GM19397 (cell line): Measurements from ENCODE around the gene IL1RL2.
A peak's percentile ranks its signal among the peaks of the same experiment; 100 is the strongest.

ENCODE experiments used
- ATAC-seq: cut with Tn5 transposase; IDR thresholded peaks from one replicate; pipeline ENCODE4 v1.9.1; 2021; ENCODE audit warnings: mild to moderate bottlenecking, moderate library complexity; ENCODE audit not compliant: unreplicated experiment

The IL1RL2 gene

GRCh38 chr2:102238039-102238756 lies 51.4 kb downstream of the IL1RL2 start:
- ATAC-seq, result no peak

- no peak for ATAC-seq
Measured at GRCh38 chr2:102238778-102239177, 52.0 kb downstream of the IL1RL2 start.

GRCh38 chr2:102239344-102239743 lies 52.5 kb downstream of the IL1RL2 start:
- no peak for ATAC-seq

- peak; percentile 92 for ATAC-seq
Measured at GRCh38 chr2:102240640-102241370, 54.0 kb downstream of the IL1RL2 start.

- no peak for ATAC-seq
Measured at GRCh38 chr2:102241616-102242305, 54.9 kb downstream of the IL1RL2 start.

GRCh38 chr2:102245266-102246151 lies 58.7 kb downstream of the IL1RL2 start:
- no peak for ATAC-seq

GRCh38 chr2:102250278-102250821 lies 63.5 kb downstream of the IL1RL2 start:
- no peak for ATAC-seq

GRCh38 chr2:102251042-102251848 lies 64.4 kb downstream of the IL1RL2 start:
- ATAC-seq, result no peak

GRCh38 chr2:102251849-102252203 lies 65.0 kb downstream of the IL1RL2 start:
- ATAC-seq, result no peak

- ATAC-seq, result no peak
Measured at GRCh38 chr2:102252236-102252635, 65.4 kb downstream of the IL1RL2 start.

- no peak for ATAC-seq
Measured at GRCh38 chr2:102253140-102253752, 66.4 kb downstream of the IL1RL2 start.

- no peak for ATAC-seq
Measured at GRCh38 chr2:102253753-102254150, 66.9 kb downstream of the IL1RL2 start.

- ATAC-seq, result no peak
Measured at GRCh38 chr2:102256276-102256675, 69.5 kb downstream of the IL1RL2 start.

GRCh38 chr2:102256874-102257462 lies 70.1 kb downstream of the IL1RL2 start:
- no peak for ATAC-seq

- no peak for ATAC-seq
Measured at GRCh38 chr2:102258025-102258385, 71.2 kb downstream of the IL1RL2 start.

- no peak for ATAC-seq
Measured at GRCh38 chr2:102258386-102259074, 71.7 kb downstream of the IL1RL2 start.

- no peak for ATAC-seq
Measured at GRCh38 chr2:102261467-102262135, 74.8 kb downstream of the IL1RL2 start.
